GM19035 (cell line): ENCODE results near the gene HSD3B2.

Experiments
- ATAC-seq: cut with Tn5 transposase; IDR thresholded peaks from one replicate; pipeline ENCODE4 v1.9.1; 2021; ENCODE audit not compliant: unreplicated experiment

HSD3B2 gene

GRCh38 chr1:119396982-119397381, 18.0 kb upstream of the HSD3B2 start:
- no peak for ATAC-seq

GRCh38 chr1:119397986-119398385, 17.0 kb upstream of the HSD3B2 start:
- no peak for ATAC-seq

- no peak for ATAC-seq
These were observed 10.2 kb upstream of the HSD3B2 start for GRCh38 chr1:119404736-119405135.

DNA sequence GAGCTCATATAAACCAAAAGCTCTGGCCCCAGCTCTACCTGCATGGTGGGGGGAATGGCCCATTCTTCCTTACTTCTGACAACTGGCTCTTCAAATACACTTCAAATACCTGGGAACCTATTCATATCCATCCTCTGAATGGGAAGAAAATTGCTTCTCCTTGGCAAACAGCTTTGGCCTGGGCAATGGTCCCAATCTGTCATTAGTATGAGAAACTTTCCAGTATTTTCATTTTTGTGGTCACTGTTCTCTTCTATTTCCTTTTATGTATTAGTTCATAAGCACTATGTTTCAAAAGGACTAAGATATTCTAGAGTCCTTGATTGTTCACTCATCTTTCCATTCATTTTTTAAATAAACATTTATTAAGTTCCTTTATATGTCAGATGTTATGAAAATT, 5.2 kb upstream of the HSD3B2 start:
- ATAC-seq: no peak

DNA sequence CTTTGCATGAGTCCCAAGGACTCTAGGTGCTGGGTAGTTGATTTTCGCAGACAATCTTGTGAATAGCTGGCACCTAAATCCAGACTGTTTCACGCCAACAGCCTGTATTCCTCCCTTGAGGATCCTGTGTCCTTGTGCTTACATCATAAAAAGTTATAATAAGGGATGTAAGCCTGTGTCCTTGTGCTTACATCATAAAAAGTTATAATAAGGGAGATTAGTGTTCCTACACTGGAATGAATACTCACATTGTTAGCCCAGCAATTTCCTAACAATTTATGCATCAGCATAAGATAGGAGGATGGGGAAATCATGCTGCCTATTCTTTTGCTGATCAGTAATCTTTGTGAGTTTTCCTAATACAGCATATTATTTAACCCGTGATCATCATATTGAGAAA, 4.0 kb upstream of the HSD3B2 start:
- no peak for ATAC-seq

GRCh38 chr1:119416006-119416640, 1.2 kb downstream of the HSD3B2 start:
- no peak for ATAC-seq

DNA sequence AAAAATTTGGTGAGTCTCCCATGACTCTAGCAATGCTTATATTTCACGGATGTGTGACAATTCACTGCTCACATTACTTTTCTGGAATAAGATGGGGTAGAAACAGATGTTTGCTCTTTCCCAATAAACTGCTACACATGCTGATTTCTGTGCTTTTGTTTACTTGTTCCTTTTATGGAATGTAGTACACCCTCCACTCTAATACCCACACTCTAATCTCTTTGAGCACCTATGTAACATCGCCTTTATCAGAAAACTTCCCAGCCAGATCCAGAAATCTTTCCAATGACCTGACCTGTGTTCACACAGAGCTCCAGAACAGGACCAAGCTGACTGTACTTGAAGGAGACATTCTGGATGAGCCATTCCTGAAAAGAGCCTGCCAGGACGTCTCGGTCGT, 4.2 kb downstream of the HSD3B2 start:
- ATAC-seq: no peak

- ATAC-seq: no peak
These were observed 5.7 kb downstream of the HSD3B2 start for GRCh38 chr1:119420638-119421037.

DNA sequence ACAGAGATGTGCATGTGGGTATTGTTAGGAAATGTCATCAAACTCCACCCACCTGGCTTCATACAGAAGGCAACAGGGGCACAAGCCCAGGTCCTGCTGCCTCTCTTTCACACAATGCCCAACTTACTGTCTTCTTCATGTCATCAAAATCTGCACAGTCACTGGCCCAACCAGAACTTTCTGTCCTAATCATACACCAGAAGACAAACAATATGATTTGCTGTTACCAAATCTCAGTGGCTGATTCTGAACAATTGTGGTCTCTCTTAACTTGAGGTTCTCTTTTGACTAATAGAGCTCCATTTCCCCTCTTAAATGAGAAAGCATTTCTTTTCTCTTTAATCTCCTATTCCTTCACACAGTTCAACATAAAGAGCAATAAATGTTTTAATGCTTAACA, 7.7 kb downstream of the HSD3B2 start:
- no peak for ATAC-seq

DNA sequence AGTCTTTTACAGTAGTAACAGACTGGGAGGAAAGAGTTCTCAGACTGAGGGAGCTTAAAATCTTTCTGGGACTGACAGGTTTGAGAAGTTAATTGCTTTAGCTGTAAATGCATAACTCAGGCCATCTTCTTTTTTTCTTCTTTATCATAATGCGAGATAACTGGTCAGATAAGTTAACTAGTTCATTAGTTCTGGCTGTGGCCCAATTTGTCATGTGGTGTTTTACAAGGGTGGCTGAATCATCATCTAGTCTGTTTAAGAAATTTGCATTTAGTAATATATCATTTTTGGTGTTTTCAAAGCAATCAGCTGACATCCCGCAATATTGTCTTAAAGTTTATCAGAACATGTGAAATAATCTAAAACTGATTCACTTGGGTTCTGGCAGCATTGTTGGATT, 14.0 kb downstream of the HSD3B2 start:
- ATAC-seq: no peak

DNA sequence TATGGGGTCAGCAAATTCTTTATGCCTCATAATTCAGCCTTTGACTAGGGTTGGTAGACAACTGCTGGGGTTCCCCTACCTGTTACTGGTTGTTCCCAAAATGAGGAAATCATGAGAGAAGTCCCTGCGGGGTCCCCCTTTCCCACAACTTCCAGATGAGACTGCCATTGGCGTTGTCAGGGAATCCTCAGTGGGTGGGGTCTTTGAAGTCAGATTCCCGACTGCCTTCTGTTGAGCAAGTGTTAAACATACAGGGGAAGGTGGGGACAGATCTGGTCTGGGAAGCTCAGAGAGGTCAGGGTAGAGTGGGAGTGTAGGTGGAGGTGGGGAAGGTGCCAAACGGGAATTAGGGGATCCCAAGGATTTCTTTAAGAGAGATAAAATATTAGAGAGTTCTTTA, 14.7 kb downstream of the HSD3B2 start:
- no peak for ATAC-seq

DNA sequence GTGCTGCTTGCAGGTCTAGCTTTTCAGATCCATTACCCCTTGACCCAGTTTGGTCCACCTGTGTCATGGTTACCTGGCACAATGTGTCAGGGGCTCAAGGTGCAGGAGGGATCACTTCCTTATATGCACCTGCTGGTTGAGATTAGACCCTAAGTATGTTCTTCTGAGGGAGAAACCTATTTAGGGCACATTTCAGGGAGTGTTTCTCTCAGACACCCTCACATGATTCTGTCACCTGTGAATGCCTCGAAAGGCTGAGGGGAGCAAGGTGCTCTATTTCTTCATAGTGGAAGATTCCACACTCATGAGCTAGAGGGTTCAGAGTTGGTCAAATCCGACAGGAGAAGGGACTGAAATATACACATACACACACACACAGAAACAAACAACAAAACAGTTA, 15.5 kb downstream of the HSD3B2 start:
- no peak for ATAC-seq

DNA sequence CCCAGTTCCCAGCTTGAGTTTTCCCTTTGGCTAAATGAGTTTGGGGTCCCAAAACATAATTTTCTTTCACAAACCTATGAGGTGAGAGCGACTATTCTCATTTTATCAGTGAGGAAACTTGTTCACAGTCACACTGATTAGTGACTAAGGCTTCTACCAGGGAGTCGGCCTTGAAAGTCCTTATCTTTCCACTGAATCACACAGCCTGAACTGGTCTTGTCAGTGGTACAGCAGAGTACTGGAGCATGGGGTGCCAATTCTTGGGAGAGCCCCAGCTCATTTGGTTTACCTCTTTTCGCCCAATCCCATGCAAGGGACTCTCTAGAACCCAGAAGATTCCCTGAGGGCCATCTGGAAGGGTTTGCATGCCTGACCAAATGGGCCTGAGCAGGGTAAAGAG, 16.9 kb downstream of the HSD3B2 start:
- ATAC-seq: no peak

- no peak for ATAC-seq
These were observed 20.1 kb downstream of the HSD3B2 start for GRCh38 chr1:119435052-119435451.

DNA sequence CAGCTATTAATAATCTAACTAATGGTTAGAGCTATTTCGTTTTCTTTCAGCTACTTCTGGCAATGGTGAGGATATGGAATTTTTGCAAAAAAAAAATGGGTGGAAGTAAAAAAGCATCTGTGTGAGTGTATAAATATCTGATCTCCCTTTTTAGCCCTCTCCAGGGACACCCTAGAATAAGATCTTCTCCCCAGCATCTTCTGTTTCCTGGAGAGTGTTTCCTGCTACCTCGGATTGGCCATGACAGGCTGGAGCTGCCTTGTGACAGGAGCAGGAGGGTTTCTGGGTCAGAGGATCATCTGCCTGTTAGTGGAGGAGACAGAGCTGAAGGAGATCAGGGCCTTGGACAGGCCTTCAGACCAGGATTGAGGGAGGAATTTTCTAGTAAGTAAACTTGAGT, 23.8 kb downstream of the HSD3B2 start:
- no peak for ATAC-seq

DNA sequence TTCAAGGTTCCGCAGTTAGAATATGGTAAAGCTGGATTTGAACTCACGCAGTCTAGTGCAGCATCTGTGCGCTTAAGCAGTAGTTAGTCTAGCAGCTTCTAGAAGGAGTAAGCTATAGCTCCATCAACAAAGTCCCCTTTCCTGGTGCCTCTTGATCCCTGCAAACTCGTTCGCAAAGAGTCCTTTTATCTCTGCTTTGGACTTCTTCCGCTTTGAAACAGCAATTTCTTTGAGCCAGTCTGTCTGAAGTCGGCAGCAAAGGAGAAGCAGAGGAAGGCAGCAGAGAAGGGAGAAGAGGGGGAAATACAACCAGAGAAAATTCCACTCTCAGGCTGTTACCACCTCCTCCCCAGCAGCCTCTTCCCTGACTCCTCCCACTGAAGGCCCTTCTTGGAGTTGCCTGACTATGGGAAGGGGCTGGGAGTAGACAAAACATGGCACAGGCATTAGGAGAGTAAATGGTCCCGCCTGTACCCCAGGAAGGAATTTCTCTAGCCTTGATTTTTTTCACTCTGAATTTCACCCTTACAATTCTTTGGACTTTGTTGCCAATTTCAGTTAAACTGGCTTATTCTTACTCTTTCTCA, 25.9 kb downstream of the HSD3B2 start:
- no peak for ATAC-seq

GRCh38 chr1:119442756-119443155, 27.8 kb downstream of the HSD3B2 start:
- ATAC-seq: no peak

- no peak for ATAC-seq
These were observed 31.4 kb downstream of the HSD3B2 start for GRCh38 chr1:119446321-119446720.

DNA sequence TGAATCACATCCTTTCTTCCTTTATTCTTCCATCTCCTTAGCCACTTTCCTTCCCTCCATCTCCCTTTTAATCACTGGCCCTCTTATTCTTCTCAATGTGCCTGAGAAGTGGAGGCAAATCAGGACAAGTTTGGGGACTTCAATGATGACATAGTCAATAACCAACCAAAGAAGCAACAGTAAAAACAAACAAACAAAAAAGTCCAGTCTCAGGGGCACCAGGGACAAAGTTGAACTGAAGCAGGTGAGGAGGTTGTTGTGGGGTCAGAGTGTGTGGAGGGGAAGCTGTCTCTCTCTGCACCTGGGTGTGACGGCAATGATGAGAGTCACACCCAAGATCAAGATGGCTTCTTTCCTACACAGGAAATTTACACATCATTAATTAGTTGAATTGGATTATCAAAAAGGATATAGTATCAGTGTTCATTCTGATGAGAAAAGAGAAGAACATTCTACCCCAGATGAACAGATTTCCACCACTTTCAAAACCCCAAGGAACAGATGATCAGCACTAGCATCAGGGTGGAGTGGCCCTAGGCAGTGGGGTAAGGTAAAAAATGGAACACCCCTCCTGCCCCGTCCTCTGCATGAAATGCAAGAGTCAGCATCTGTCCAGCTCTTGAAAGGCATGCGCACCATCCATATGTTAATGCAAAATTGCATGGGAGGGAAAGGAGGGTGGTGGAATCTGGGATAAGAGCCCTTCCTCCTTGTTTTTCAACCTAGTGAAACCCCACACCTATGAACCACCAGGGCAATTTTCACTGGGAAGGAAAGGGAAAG, 32.6 kb downstream of the HSD3B2 start:
- no peak for ATAC-seq

- ATAC-seq: no peak
These were observed 33.2 kb downstream of the HSD3B2 start for GRCh38 chr1:119448127-119448511.

DNA sequence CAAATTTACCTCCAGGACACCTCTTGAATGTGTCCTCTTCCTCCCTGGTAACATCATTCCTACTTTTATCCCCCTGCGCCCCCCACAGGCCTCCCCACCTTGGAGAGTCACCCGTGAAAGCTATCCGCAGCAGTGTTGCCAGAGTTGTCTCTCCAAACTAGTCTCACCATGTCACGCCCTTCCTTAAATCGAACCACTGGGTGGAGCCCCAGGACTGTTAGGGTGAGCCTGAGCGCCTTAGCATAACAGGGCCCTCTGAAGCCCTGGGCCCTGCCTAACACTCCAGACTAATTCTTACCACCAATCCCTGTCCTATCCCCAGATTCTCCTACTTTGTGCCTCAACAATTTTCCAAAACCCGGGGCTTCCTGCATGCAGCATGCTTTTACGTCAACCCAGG, 35.0 kb downstream of the HSD3B2 start:
- ATAC-seq: no peak

DNA sequence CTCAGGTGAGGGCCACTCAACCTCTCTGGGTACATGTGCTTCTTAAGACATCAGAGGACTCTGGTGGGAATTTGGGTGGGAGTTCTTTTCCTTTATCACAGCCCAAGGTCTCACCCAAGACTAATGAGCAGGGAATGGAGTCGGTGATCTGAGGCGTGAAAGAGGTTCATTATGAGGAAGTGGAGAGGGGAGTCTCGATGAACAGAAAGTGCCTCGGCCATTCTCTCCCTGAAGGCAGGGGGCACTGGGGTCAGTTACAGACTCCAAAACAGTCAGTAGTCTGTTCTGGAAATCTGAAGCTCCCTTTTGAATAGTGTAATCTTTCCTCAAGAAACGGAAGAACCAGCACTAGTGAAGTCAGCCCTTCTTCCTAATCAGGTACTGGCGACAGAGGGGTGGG, 36.2 kb downstream of the HSD3B2 start:
- no peak for ATAC-seq
